CD4-positive, alpha-beta T cell (primary cell): ENCODE measurements around the gene KCNC4. TPM values are rescaled to one million over a fixed set of nuclear protein-coding genes. Genes with fewer than 3 reads are reported as not detected.

Experiments
- ATAC-seq: fragments of 200-7000 bp; cut with Tn5 transposase; one replicate; pipeline ENCODE4 v1.10.0; 2022; ENCODE audit warnings: mild to moderate bottlenecking; ENCODE audit not compliant: poor library complexity
- CTCF ChIA-PET: fragments of 350-600 bp; sonication (Branson Sonifier 250); formaldehyde crosslinking; loops from one replicate; lab custom pipeline; 2021; ENCODE audit warnings: antibody characterized with exemption, inconsistent platforms; lab: Charles Lee
- POLR2A ChIA-PET: fragments of 350-600 bp; sonication (Branson Sonifier 250); formaldehyde crosslinking; loops from one replicate; lab custom pipeline; 2021; ENCODE audit warnings: antibody characterized with exemption, inconsistent platforms; lab: Charles Lee
- DNase-seq, 14 experiments: peaks; one replicate each; pipeline ENCODE4 v3.0.0-alpha.2; 2013 to 2020; ENCODE audit warnings: mixed read lengths in 2 of 14
- H3K27ac ChIP-seq, 2 donors: one replicate each; pipeline versions ENCODE4 v1.5.1 to v1.7.0; 2013; ENCODE audit warnings: low read length in 2 of 2, low read depth in 1 of 2, mild to moderate bottlenecking in 1 of 2
- H3K27me3 ChIP-seq, 2 experiments: 1 replicate in 1 of 2; 2 replicates in 1 of 2; pipeline versions ENCODE4 v1.6.1 to v1.7.0; 2013; ENCODE audit warnings: low read length in 2 of 2, control low read depth in 1 of 2, mild to moderate bottlenecking in 1 of 2, moderate library complexity in 1 of 2; ENCODE audit not compliant: insufficient read depth in 2 of 2, control insufficient read depth in 1 of 2
- H3K36me3 ChIP-seq: one replicate; pipeline ENCODE4 v1.6.1; 2013; ENCODE audit warnings: low read length, control low read depth; ENCODE audit not compliant: insufficient read depth
- H3K4me1 ChIP-seq: one replicate; pipeline ENCODE4 v1.6.1; 2013; ENCODE audit warnings: low read length, control low read depth; ENCODE audit not compliant: insufficient read depth
- H3K4me3 ChIP-seq: one replicate; pipeline ENCODE4 v1.5.1; 2013; ENCODE audit warnings: mild to moderate bottlenecking, low read length, moderate library complexity
- H3K9me3 ChIP-seq, 2 experiments: 1 replicate in 1 of 2; 2 replicates in 1 of 2; pipeline versions ENCODE4 v1.6.1 to v1.7.0; 2013; ENCODE audit warnings: low read length in 2 of 2, mild to moderate bottlenecking in 2 of 2, control low read depth in 1 of 2, moderate library complexity in 1 of 2; ENCODE audit not compliant: control insufficient read depth in 1 of 2, insufficient read depth in 1 of 2
- H3K27ac Mint-ChIP-seq: one replicate; pipeline ENCODE4 v1.8.0; 2020; ENCODE audit warnings: mixed read lengths
- H3K27me3 Mint-ChIP-seq: one replicate; pipeline ENCODE4 v1.8.0; 2021; ENCODE audit warnings: mixed read lengths
- H3K36me3 Mint-ChIP-seq: one replicate; pipeline ENCODE4 v1.8.0; 2021; ENCODE audit warnings: low read depth, mixed read lengths
- H3K4me1 Mint-ChIP-seq: one replicate; pipeline ENCODE4 v1.8.0; 2021; ENCODE audit warnings: low read depth, mixed read lengths
- H3K4me3 Mint-ChIP-seq: one replicate; pipeline ENCODE4 v1.8.0; 2020; ENCODE audit warnings: mild to moderate bottlenecking, mixed read lengths
- H3K9me3 Mint-ChIP-seq: one replicate; pipeline ENCODE4 v1.8.0; 2020; ENCODE audit warnings: mixed read lengths
- intact Hi-C, 2 experiments: fragments of 100-400 bp; cut with DNase I in 1 of 2; cut with micrococcal nuclease in 1 of 2; formaldehyde crosslinking; loops; one replicate each; pipeline versions ENCODE4 v1.15.1 to v1.9.0; 2023 to 2025; cut with DNase I, micrococcal nuclease
- total RNA-seq, 174 experiments: library from RNA in 2 of 174; stranded (reverse) in 2 of 174; gene quantifications; one replicate each; pipeline ENCODE4 v1.2.3 and lab custom pipeline; 2021 to 2026
- TF ChIP-seq, protein P1 (sequence below): fragments of 200-600 bp; IDR thresholded peaks from one replicate; pipeline ENCODE4 v1.8.0; 2022; ENCODE audit warnings: antibody characterized with exemption, mild to moderate bottlenecking

Gene KCNC4
- total RNA-seq, 2 experiments from 2014 or later: 16.5 to 17.7 TPM

DNA sequence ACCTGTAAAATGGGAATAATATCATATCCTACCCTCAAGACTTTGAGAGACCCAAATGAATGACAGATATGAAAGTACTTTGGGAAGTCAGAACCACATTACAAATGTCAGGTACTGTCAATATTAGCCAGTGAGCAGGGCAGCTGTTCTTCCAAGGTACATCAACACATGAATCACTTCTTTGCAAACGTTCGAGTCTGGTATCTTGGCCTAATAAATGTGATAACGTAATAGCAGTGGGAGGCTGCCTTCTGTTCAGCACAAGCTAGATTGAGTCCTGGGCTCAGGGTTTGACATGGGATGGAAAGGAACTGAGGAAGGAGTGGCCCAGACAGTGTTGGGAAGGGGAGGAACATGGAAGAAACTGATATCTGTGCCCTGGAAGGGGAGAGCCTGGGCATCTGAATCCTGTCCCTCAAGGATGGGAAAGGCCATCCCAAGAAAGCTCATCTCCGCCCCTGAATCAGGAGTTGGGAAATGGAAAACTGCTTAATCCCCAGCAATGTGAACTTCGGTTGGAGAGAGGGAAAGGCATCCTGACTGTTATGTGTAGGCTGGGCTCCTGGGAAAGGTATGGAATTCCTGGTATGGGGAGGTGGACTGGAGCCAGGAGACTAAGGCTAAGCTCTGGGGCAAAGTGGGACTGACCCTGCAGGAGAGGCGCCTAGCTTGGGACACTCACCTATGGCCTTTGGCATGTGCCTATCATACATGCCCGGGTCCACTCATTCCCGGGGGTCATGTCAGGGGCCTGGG is 14.3 kb downstream of the KCNC4 start:
- no peaks in the 10 kb centered on the region for H3K27me3 ChIP-seq
- Mint-ChIP-seq H3K27me3 (no peaks in the 10 kb centered on the region), H3K27ac (no peak overlapping the region), H3K36me3 (peaks cover 18% of the 10 kb centered on the region), H3K4me1 (no peaks in the 10 kb centered on the region), H3K4me3 (no peak overlapping the region), H3K9me3 (no peaks in the 10 kb centered on the region)
- no peaks in the 10 kb centered on the region for H3K4me1 ChIP-seq
- H3K9me3 ChIP-seq: no peaks in the 10 kb centered on the region
- TF ChIP-seq, protein P1, sequence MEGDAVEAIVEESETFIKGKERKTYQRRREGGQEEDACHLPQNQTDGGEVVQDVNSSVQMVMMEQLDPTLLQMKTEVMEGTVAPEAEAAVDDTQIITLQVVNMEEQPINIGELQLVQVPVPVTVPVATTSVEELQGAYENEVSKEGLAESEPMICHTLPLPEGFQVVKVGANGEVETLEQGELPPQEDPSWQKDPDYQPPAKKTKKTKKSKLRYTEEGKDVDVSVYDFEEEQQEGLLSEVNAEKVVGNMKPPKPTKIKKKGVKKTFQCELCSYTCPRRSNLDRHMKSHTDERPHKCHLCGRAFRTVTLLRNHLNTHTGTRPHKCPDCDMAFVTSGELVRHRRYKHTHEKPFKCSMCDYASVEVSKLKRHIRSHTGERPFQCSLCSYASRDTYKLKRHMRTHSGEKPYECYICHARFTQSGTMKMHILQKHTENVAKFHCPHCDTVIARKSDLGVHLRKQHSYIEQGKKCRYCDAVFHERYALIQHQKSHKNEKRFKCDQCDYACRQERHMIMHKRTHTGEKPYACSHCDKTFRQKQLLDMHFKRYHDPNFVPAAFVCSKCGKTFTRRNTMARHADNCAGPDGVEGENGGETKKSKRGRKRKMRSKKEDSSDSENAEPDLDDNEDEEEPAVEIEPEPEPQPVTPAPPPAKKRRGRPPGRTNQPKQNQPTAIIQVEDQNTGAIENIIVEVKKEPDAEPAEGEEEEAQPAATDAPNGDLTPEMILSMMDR: no peak
- intact Hi-C loops: no loop called here
- peaks cover 17% of the 10 kb centered on the region for H3K36me3 ChIP-seq
- H3K4me3 ChIP-seq: no peak overlapping the region
- ATAC-seq: no peak
- ChIA-PET CTCF (no interaction called here), POLR2A (no interaction called here)
- H3K27ac ChIP-seq: no peak overlapping the region
- DNase-seq: no peak

DNA sequence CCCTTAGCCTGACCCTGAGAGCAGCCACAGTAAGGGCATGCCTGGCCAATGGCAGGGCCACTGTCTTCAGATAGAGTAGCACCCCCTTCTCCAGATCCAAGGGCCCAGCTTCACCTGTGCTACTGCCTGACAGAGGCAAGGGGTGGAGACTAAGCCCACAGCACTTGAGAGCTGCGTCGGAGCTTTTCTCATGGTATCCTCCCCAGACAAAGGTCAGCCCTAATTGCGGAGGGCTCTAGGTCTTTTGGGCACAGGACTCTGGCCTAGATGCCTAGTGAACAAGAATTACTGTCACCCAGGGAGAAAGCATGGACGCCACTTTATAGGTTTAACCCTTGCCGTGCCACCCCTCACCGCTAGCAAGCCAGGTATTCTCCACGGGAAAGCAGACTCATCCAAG is 15.1 kb downstream of the KCNC4 start:
- no peaks in the 10 kb centered on the region for H3K4me1 Mint-ChIP-seq
- H3K27me3 Mint-ChIP-seq: no peaks in the 10 kb centered on the region
- ChIA-PET POLR2A (no interaction called here), CTCF (no interaction called here)
- no peaks in the 10 kb centered on the region for H3K27me3 ChIP-seq
- H3K36me3 Mint-ChIP-seq: peaks cover 18% of the 10 kb centered on the region
- no peaks in the 10 kb centered on the region for H3K9me3 Mint-ChIP-seq
- H3K9me3 ChIP-seq: no peaks in the 10 kb centered on the region
- H3K27ac Mint-ChIP-seq: no peak overlapping the region
- no peak overlapping the region for H3K4me3 ChIP-seq
- peaks cover 17% of the 10 kb centered on the region for H3K36me3 ChIP-seq
- DNase-seq: no peak
- no peak overlapping the region for H3K27ac ChIP-seq
- H3K4me3 Mint-ChIP-seq: no peak overlapping the region
- no peaks in the 10 kb centered on the region for H3K4me1 ChIP-seq
- ATAC-seq: no peak
- TF ChIP-seq, protein P1: no peak
- intact Hi-C loops: no loop called here

DNA sequence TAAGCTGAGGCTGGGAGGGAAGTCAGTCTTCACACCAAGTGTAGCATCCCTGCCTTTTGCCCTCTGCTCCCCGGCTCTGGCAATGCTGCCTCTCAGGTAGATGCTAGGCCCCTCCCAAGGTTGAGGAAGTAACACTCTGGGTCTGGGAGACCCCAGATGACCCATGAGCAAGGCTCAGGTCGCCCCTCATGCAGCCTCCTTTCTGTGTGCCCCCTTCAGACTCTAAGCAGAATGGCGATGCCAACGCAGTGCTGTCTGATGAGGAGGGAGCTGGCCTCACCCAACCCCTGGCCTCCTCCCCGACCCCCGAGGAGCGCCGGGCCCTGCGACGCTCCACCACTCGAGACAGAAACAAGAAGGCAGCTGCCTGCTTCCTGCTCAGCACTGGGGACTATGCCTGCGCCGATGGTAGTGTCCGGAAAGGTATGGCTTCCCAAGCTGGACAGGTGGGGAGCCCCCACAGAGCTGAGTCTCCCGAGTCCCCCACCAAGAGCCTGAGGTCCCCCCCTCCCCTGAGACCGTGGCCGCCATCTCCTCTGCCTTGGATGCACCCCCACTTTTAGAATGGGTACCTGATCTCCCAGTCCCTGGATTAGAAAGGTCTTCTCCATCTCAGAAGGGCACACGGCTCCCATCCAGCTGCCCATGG is 15.8 kb downstream of the KCNC4 start:
- CTCF ChIA-PET: no interaction called here
- H3K36me3 Mint-ChIP-seq: peaks cover 18% of the 10 kb centered on the region
- Histone ChIP-seq H3K4me3 (no peak overlapping the region), H3K9me3 (no peaks in the 10 kb centered on the region), H3K27me3 (no peaks in the 10 kb centered on the region), H3K36me3 (peaks cover 17% of the 10 kb centered on the region), H3K4me1 (no peaks in the 10 kb centered on the region), H3K27ac (no peak overlapping the region)
- H3K4me3 Mint-ChIP-seq: no peak overlapping the region
- no peaks in the 10 kb centered on the region for H3K4me1 Mint-ChIP-seq
- no peaks in the 10 kb centered on the region for H3K9me3 Mint-ChIP-seq
- ATAC-seq: no peak
- POLR2A ChIA-PET: no interaction called here
- no peak overlapping the region for H3K27ac Mint-ChIP-seq
- DNase-seq: no peak
- no peaks in the 10 kb centered on the region for H3K27me3 Mint-ChIP-seq
- intact Hi-C loops: no loop called here
- TF ChIP-seq, protein P1: no peak
